ENCODE results near the gene SNRPN. TPM values are rescaled to one million over a fixed set of nuclear protein-coding genes. Genes with fewer than 3 reads are reported as not detected.

The SNRPN gene
- total RNA-seq, 1 experiment from 2014 or later, result 2.0 TPM

GRCh38 chr15:24966364-24967103, 11.7 kb downstream of the SNRPN start:
- POLR2A ChIA-PET, result no interaction called here
- no peaks in the 10 kb centered on the region for H4K20me1 ChIP-seq (ENCODE audit: insufficient read depth)
- no peaks in the 10 kb centered on the region for H3K9me2 ChIP-seq (ENCODE audit: insufficient read depth)
- H3K9ac ChIP-seq (ENCODE audit: low read length), result no peak overlapping the region
- H3K79me2 ChIP-seq (ENCODE audit: insufficient read depth, low read length), result no peaks in the 10 kb centered on the region
- H3K4me1 ChIP-seq (ENCODE audit: control insufficient read depth in 1 of 2, insufficient read depth in 2 of 2, low read length in 2 of 2), result no peaks in the 10 kb centered on the region
- no peaks in the 10 kb centered on the region for H3K36me3 ChIP-seq (ENCODE audit: control insufficient read depth in 1 of 2, insufficient read depth in 2 of 2, low read length in 2 of 2)
- no peak overlapping the region for H2AFZ ChIP-seq (ENCODE audit: low read depth, low read length, poor library complexity, severe bottlenecking)
- H3K27me3 ChIP-seq (ENCODE audit: insufficient read depth, low read length), result no peaks in the 10 kb centered on the region
- no peak overlapping the region for H3K27ac ChIP-seq (ENCODE audit: low read depth, low read length)
- intact Hi-C loops (cut with micrococcal nuclease), result no loop called here
- TF ChIP-seq YY1 (IDR thresholded peaks at IDR 0.05; ENCODE audit: extremely low read depth, insufficient replicate concordance, low read depth, low read length), result no peak
- no peak for TF ChIP-seq EZH2 (IDR thresholded peaks at IDR 0.05)
- TF ChIP-seq REST (IDR thresholded peaks at IDR 0.05; ENCODE audit: low read depth), result no peak
- no peak for TF ChIP-seq TCF7L2 (IDR thresholded peaks at IDR 0.05; ENCODE audit: borderline replicate concordance, extremely low read depth, insufficient read depth, insufficient read length)
- TF ChIP-seq CEBPB (IDR thresholded peaks at IDR 0.05; ENCODE audit: low read depth), result no peak
- no peak for TF ChIP-seq SP1 (IDR thresholded peaks at IDR 0.05; ENCODE audit: low read depth)
- TF ChIP-seq POLR2A (IDR thresholded peaks at IDR 0.05; ENCODE audit: borderline replicate concordance, extremely low read depth, insufficient read depth, insufficient read length), result no peak
- no peak for TF ChIP-seq JUND (IDR thresholded peaks at IDR 0.05)
- TF ChIP-seq ELF1 (IDR thresholded peaks at IDR 0.05; ENCODE audit: borderline replicate concordance, low read depth), result no peak
- TF ChIP-seq POLR2AphosphoS5 (IDR thresholded peaks at IDR 0.05; ENCODE audit: low read depth, low read length), result no peak
- DNase-seq (ENCODE audit: low read depth, low spot score) (no peak), ATAC-seq (no peak)
- RAD21 ChIA-PET (ENCODE audit: low non-redundant PET in 1 of 2, low total read pairs in 2 of 2, uncharacterized antibody in 2 of 2, unreplicated experiment in 2 of 2), result no interaction called here
- CTCF ChIA-PET, result no interaction called here
- BruUV-seq (replicated peaks), result no TSS peak
- H3K4me2 ChIP-seq (ENCODE audit: low read length), result no peak overlapping the region
- H3K9me3 ChIP-seq (ENCODE audit: control insufficient read depth in 1 of 2, insufficient read depth in 1 of 2, low read depth in 1 of 2, low read length in 2 of 2), result peaks cover 11 to 24% of the 10 kb centered on the region in 2 experiments; a peak in 3 of 4 replicates
- no peak overlapping the region for H3K4me3 ChIP-seq (replicated peaks in 1 of 2; ENCODE audit: low read depth in 1 of 2, low read length in 2 of 2)
